SK-N-SH treated with all-trans-retinoic acid at 6 μM for 48 hours (cell line): ENCODE data around the gene FZD7.

Source experiments
- ATAC-seq: fragments of 200-7000 bp; cut with Tn5 transposase; 3 replicates; pipeline ENCODE4 v1.9.1; 2020; ENCODE audit warnings: mild to moderate bottlenecking, moderate library complexity
- BACH2 ChIP-seq: fragments of 250-450 bp; sonication (Bioruptor Pico); IDR thresholded peaks from 2 replicates; pipeline ENCODE4 v1.9.0; 2021; ENCODE audit warnings: mild to moderate bottlenecking, borderline replicate concordance
- CREB5 ChIP-seq: fragments of 250-450 bp; sonication (Bioruptor Pico); IDR thresholded peaks from 2 replicates; pipeline ENCODE4 v1.5.1; 2020; ENCODE audit warnings: low read depth, mild to moderate bottlenecking, moderate library complexity
- CSDC2 ChIP-seq: fragments of 250-450 bp; sonication (Bioruptor Pico); IDR thresholded peaks from 2 replicates; pipeline ENCODE4 v1.5.0; 2020; ENCODE audit warnings: mild to moderate bottlenecking, moderate library complexity
- CSRNP3 ChIP-seq: fragments of 250-450 bp; sonication (Bioruptor Pico); IDR thresholded peaks from 2 replicates; pipeline ENCODE4 v1.5.1; 2021; ENCODE audit warnings: mild to moderate bottlenecking, moderate library complexity
- ESRRG ChIP-seq: fragments of 250-450 bp; sonication (Bioruptor Pico); IDR thresholded peaks from 2 replicates; pipeline ENCODE4 v1.6.1; 2021; ENCODE audit warnings: mild to moderate bottlenecking
- GLIS3 ChIP-seq: fragments of 250-450 bp; sonication (Bioruptor Pico); IDR thresholded peaks from 2 replicates; pipeline ENCODE4 v1.5.0; 2020; ENCODE audit warnings: mild to moderate bottlenecking, moderate library complexity
- ISL1 ChIP-seq: fragments of 250-450 bp; sonication (Bioruptor Pico); IDR thresholded peaks from 2 replicates; pipeline ENCODE4 v2.1.2; 2022; ENCODE audit warnings: mild to moderate bottlenecking, moderate library complexity
- OSR1 ChIP-seq: fragments of 250-450 bp; sonication (Bioruptor Pico); IDR thresholded peaks from 2 replicates; pipeline ENCODE4 v1.8.0; 2022; ENCODE audit warnings: moderate library complexity, mild to moderate bottlenecking, inconsistent platforms
- PPARA ChIP-seq: fragments of 250-450 bp; sonication (Bioruptor Pico); IDR thresholded peaks from 2 replicates; pipeline ENCODE4 v1.5.0; 2020; ENCODE audit warnings: mild to moderate bottlenecking, borderline replicate concordance
- SNAI2 ChIP-seq: fragments of 250-450 bp; sonication (Bioruptor Pico); IDR thresholded peaks from 2 replicates; pipeline ENCODE4 v1.5.0; 2020; ENCODE audit warnings: mild to moderate bottlenecking, moderate library complexity
- TCF4 ChIP-seq: fragments of 250-450 bp; sonication (Bioruptor Pico); IDR thresholded peaks from 2 replicates; pipeline ENCODE4 v1.8.0; 2021; ENCODE audit warnings: mild to moderate bottlenecking, moderate library complexity, borderline replicate concordance
- TOX ChIP-seq: fragments of 250-450 bp; sonication (Bioruptor Pico); IDR thresholded peaks from 2 replicates; pipeline ENCODE4 v1.8.0; 2021; ENCODE audit warnings: mild to moderate bottlenecking, moderate library complexity, borderline replicate concordance
- ZC3H10 ChIP-seq: fragments of 250-450 bp; sonication (Bioruptor Pico); IDR thresholded peaks from 2 replicates; pipeline ENCODE4 v1.5.1; 2021; ENCODE audit warnings: mild to moderate bottlenecking, moderate library complexity
- ZFP30 ChIP-seq: fragments of 450-650 bp; formaldehyde crosslinking; IDR thresholded peaks from 2 replicates; pipeline ENCODE4 v1.5.0; 2022; ENCODE audit warnings: mild to moderate bottlenecking, moderate library complexity
- ZNF565 ChIP-seq: fragments of 450-650 bp; formaldehyde crosslinking; conservative IDR thresholded peaks from 2 replicates; pipeline ENCODE4 v1.5.0; 2020; ENCODE audit warnings: low read depth, mild to moderate bottlenecking, moderate library complexity
- TF ChIP-seq, protein P1 (sequence below): fragments of 250-450 bp; sonication (Bioruptor Pico); IDR thresholded peaks from 2 replicates; pipeline ENCODE4 v1.8.0; 2020; ENCODE audit warnings: mild to moderate bottlenecking, moderate library complexity, borderline replicate concordance
- TF ChIP-seq, protein P2 (sequence below): fragments of 250-450 bp; sonication (Bioruptor Pico); IDR thresholded peaks from 2 replicates; pipeline ENCODE4 v1.8.0; 2021; ENCODE audit warnings: low read depth, mild to moderate bottlenecking, moderate library complexity, borderline replicate concordance
- TF ChIP-seq, protein P3 (sequence below): fragments of 250-450 bp; sonication (Bioruptor Pico); IDR thresholded peaks from 2 replicates; pipeline ENCODE4 v1.5.0; 2020; ENCODE audit warnings: mild to moderate bottlenecking, moderate library complexity

Gene FZD7

DNA sequence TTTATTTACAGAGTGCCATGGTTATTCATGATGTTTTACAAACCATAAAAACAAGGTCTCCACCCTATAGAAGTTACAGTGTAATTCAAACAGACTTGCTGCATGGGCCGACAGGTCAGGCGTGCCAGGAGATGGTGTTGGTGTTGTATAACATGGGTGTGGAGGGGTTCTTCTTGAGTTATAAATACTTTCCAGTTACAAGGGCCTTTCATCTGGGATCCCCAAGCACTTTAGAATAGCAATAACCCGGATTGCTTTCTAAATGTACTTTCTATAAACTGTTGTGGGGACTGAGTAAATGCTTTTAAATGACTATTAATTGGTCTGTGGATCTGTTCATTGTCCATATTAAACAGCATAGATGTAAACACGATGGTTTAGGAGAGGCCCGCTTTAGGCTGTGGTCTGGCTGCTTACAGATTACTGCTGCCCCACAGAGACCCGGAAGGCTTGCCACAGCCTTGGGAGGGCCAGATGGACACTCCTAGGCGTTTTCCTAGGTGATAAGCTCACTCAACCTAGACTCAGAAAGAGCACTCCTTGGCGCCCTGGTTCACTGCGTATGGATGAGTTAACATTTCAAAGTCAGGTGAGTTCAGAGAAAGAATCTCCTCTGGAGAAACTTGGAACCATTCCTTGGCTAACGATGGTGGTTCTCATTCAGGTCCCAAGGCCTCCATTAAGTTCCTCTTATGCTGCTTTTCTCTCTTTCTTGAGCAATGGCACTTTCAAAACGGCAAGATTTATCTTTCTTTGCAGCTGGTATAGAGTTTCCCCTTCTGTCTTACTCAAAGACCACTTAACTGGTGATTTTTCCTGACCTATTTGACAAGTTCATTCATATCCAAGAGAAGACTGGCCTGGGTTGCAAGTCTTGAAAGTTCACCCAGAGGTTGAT is 35.8 kb downstream of the FZD7 start:
- no peak for ATAC-seq
- TF ChIP-seq, protein P1, sequence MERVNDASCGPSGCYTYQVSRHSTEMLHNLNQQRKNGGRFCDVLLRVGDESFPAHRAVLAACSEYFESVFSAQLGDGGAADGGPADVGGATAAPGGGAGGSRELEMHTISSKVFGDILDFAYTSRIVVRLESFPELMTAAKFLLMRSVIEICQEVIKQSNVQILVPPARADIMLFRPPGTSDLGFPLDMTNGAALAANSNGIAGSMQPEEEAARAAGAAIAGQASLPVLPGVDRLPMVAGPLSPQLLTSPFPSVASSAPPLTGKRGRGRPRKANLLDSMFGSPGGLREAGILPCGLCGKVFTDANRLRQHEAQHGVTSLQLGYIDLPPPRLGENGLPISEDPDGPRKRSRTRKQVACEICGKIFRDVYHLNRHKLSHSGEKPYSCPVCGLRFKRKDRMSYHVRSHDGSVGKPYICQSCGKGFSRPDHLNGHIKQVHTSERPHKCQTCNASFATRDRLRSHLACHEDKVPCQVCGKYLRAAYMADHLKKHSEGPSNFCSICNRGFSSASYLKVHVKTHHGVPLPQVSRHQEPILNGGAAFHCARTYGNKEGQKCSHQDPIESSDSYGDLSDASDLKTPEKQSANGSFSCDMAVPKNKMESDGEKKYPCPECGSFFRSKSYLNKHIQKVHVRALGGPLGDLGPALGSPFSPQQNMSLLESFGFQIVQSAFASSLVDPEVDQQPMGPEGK: no peak
- TF ChIP-seq ZFP30 (CRISPR knock-in tag) (no peak), ESRRG (CRISPR knock-in tag) (no peak), ISL1 (CRISPR knock-in tag) (no peak), ZNF565 (CRISPR knock-in tag) (no peak), OSR1 (CRISPR knock-in tag) (no peak), GLIS3 (CRISPR knock-in tag) (no peak), TCF4 (CRISPR knock-in tag) (no peak), CSDC2 (no peak), ZC3H10 (no peak)
- TF ChIP-seq, all 23 proteins: peak for 0

- TF ChIP-seq TCF4 (CRISPR knock-in tag) (no peak), OSR1 (CRISPR knock-in tag) (no peak), ESRRG (CRISPR knock-in tag) (no peak), ZC3H10 (no peak), CSRNP3 (CRISPR knock-in tag) (no peak)
- TF ChIP-seq, protein P1: no peak
- TF ChIP-seq, all 23 proteins: peak for 0
- ATAC-seq: no peak
Observed at GRCh38 chr2:202071107-202071506, 37.5 kb downstream of the FZD7 start.

DNA sequence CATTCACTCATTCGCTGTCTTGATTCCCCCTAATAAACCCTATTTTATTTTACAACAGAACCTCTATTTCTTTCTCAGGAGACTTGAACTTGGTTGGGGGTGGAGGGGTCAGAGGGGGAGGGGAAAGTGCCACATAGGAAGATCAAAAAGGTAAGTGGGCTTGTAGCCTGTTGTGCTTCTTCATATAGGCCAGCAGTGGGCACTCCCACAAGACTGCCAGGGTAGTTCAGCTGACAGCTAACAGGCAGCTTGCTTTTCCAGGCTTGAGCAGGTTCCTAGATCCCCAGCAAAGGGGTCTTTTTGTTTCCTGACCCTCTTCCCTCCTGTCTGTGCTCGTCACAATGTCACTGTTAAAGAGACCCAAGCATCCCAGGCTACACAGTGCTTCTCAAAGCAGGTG is 38.6 kb downstream of the FZD7 start:
- TF ChIP-seq, protein P2, sequence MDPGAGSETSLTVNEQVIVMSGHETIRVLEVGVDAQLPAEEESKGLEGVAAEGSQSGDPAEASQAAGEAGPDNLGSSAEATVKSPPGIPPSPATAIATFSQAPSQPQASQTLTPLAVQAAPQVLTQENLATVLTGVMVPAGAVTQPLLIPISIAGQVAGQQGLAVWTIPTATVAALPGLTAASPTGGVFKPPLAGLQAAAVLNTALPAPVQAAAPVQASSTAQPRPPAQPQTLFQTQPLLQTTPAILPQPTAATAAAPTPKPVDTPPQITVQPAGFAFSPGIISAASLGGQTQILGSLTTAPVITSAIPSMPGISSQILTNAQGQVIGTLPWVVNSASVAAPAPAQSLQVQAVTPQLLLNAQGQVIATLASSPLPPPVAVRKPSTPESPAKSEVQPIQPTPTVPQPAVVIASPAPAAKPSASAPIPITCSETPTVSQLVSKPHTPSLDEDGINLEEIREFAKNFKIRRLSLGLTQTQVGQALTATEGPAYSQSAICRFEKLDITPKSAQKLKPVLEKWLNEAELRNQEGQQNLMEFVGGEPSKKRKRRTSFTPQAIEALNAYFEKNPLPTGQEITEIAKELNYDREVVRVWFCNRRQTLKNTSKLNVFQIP: no peak
- no peak for TF ChIP-seq TOX (CRISPR knock-in tag)
- no peak for TF ChIP-seq SNAI2 (CRISPR knock-in tag)
- TF ChIP-seq CREB5 (CRISPR knock-in tag): no peak
- TF ChIP-seq, protein P3, sequence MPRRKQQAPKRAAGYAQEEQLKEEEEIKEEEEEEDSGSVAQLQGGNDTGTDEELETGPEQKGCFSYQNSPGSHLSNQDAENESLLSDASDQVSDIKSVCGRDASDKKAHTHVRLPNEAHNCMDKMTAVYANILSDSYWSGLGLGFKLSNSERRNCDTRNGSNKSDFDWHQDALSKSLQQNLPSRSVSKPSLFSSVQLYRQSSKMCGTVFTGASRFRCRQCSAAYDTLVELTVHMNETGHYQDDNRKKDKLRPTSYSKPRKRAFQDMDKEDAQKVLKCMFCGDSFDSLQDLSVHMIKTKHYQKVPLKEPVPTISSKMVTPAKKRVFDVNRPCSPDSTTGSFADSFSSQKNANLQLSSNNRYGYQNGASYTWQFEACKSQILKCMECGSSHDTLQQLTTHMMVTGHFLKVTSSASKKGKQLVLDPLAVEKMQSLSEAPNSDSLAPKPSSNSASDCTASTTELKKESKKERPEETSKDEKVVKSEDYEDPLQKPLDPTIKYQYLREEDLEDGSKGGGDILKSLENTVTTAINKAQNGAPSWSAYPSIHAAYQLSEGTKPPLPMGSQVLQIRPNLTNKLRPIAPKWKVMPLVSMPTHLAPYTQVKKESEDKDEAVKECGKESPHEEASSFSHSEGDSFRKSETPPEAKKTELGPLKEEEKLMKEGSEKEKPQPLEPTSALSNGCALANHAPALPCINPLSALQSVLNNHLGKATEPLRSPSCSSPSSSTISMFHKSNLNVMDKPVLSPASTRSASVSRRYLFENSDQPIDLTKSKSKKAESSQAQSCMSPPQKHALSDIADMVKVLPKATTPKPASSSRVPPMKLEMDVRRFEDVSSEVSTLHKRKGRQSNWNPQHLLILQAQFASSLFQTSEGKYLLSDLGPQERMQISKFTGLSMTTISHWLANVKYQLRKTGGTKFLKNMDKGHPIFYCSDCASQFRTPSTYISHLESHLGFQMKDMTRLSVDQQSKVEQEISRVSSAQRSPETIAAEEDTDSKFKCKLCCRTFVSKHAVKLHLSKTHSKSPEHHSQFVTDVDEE (CRISPR knock-in tag): no peak
- TF ChIP-seq PPARA (CRISPR knock-in tag): no peak
- no peak for TF ChIP-seq GLIS3 (CRISPR knock-in tag)
- no peak for TF ChIP-seq BACH2 (CRISPR knock-in tag)
- peak; percentile 58; the same call in 2 of the 3 replicates for ATAC-seq
